ENCODE measurements around the gene TNFAIP2.

DNA sequence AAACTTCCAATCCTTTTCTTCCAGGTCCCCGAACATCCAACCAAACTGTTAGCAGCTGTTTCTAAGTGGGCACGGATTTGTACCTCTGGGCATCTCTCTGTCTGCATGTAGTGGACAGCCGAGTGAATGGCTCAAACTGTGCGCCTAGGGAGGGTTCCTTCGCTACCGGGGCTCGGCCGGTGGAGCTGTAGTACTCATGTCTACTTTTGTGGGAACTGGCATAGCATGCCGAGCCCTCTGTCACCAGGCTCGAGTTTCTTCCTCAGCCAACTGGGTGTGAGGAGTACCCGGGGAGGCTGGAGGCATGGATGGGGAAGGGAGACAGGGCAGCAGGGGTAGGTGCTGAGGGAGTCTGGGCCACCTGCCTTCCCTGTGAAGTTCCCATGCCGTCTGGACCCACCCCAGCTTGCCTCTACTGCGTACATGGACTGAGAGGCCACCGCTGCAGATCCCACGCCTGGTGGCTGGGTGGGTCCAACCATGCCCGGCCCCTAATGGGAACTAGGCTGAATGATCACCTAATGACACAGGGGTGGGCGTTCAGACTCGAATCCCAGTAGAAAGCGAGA is 23.0 kb downstream of the TNFAIP2 start:
- TF ChIP-seq, protein P1, sequence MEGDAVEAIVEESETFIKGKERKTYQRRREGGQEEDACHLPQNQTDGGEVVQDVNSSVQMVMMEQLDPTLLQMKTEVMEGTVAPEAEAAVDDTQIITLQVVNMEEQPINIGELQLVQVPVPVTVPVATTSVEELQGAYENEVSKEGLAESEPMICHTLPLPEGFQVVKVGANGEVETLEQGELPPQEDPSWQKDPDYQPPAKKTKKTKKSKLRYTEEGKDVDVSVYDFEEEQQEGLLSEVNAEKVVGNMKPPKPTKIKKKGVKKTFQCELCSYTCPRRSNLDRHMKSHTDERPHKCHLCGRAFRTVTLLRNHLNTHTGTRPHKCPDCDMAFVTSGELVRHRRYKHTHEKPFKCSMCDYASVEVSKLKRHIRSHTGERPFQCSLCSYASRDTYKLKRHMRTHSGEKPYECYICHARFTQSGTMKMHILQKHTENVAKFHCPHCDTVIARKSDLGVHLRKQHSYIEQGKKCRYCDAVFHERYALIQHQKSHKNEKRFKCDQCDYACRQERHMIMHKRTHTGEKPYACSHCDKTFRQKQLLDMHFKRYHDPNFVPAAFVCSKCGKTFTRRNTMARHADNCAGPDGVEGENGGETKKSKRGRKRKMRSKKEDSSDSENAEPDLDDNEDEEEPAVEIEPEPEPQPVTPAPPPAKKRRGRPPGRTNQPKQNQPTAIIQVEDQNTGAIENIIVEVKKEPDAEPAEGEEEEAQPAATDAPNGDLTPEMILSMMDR (IDR thresholded peaks at IDR 0.05): no peak
- TF ChIP-seq POLR2A (IDR thresholded peaks at IDR 0.05): no peak
